Esophagus squamous epithelium (tissue), 5 donors: Measurements from ENCODE around the gene ADAM17. TPM values are rescaled to one million over a fixed set of nuclear protein-coding genes. Genes with fewer than 3 reads are reported as not detected.

Experiments
- DNase-seq: peaks from one replicate; lab custom pipeline; 2025; lab: John Stamatoyannopoulos, UW
- H3K27ac ChIP-seq, 4 donors: fragments of 200-600 bp; sonication (generic); one replicate each; pipeline ENCODE4 v1.5.1; 2016 to 2019; ENCODE audit warnings: mild to moderate bottlenecking in 1 of 4
- H3K27me3 ChIP-seq, 4 donors: fragments of 200-600 bp; sonication (generic); 1 replicate in 3 of 4; 2 replicates in 1 of 4; pipeline versions ENCODE4 v1.5.1 to v1.6.0; 2017 to 2021; ENCODE audit warnings: antibody characterized with exemption in 1 of 4
- H3K36me3 ChIP-seq, 3 donors: fragments of 200-600 bp; sonication (generic); one replicate each; pipeline ENCODE4 v1.5.1; 2016 to 2019
- H3K4me1 ChIP-seq, 3 donors: fragments of 200-600 bp; sonication (generic); one replicate each; pipeline ENCODE4 v1.5.1; 2017 to 2019
- H3K4me3 ChIP-seq, 4 donors: fragments of 200-600 bp; sonication (generic); 1 replicate in 3 of 4; 2 replicates in 1 of 4; pipeline ENCODE4 v1.5.1; 2016 to 2019; ENCODE audit warnings: mild to moderate bottlenecking in 2 of 4, moderate library complexity in 1 of 4
- H3K9me3 ChIP-seq, 3 donors: fragments of 200-600 bp; sonication (generic); one replicate each; pipeline ENCODE4 v1.5.1; 2016 to 2019
- POLR2A ChIP-seq, 4 donors: fragments of 450-650 bp; IDR thresholded peaks; one replicate each; pipeline ENCODE4 v1.6.1; 2017; ENCODE audit warnings: antibody characterized with exemption in 4 of 4, mild to moderate bottlenecking in 4 of 4, moderate library complexity in 3 of 4
- WGBS, 2 donors: methylation state at CpG; one replicate each; pipeline ENCODE4 v1.1.5; 2018; 5-methylcytosine and 5-hydroxymethylcytosine counted together
- intact Hi-C: fragments of 100-400 bp; cut with DNase I; formaldehyde crosslinking; loops from one replicate; pipeline ENCODE4 v1.15.0; 2022
- total RNA-seq, 4 donors: library from RNA; depleted of rRNA; stranded (reverse); fragments of >200 nt; gene quantifications; one replicate each; pipeline ENCODE4 v1.1.0, GENCODE V29; 2016
- TF ChIP-seq, protein P1 (sequence below), 6 experiments: fragments of 450-650 bp in 4 of 6; fragments of 200-600 bp in 2 of 6; sonication (generic) in 2 of 6; IDR thresholded peaks; one replicate each; pipeline ENCODE4 v1.5.1; 2016 to 2019; ENCODE audit warnings: antibody characterized with exemption in 6 of 6, mild to moderate bottlenecking in 4 of 6, moderate library complexity in 4 of 6
- donor health status: DM: yes; HTN: yes; CAD: no.

The ADAM17 gene
- total RNA-seq, 4 donors from 2014 or later, result 21.5 to 38.9 (median 29.2) TPM

DNA sequence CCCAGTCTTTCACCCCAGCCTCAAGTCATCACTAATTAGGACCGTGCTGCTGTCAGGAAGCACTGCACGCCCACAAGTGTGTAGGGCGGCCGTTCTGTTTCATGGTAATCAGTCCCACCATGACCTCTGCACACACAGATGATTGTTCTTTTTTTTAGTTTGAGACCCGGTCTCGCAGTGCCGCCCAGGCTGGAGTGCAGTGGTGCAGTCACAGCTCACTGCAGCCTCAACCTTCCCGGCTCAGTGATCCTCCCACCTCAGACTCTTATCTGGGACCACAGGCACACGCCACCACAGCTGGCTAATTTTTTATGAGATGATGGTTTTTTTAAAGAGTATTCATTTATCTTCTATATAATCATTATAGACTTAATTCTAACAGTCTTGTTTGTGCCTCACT is 83.1 kb downstream of the ADAM17 start:
- Histone ChIP-seq H3K4me1 (peaks cover 8 to 43% (median 12%) of the 10 kb centered on the region in 3 donors), H3K9me3 (no peaks in the 10 kb centered on the region), H3K27ac (no peak overlapping the region), H3K27me3 (no peaks in the 10 kb centered on the region), H3K36me3 (peaks cover 0 to 61% (median 0%) of the 10 kb centered on the region in 3 donors), H3K4me3 (no peak overlapping the region)
- TF ChIP-seq, protein P1, sequence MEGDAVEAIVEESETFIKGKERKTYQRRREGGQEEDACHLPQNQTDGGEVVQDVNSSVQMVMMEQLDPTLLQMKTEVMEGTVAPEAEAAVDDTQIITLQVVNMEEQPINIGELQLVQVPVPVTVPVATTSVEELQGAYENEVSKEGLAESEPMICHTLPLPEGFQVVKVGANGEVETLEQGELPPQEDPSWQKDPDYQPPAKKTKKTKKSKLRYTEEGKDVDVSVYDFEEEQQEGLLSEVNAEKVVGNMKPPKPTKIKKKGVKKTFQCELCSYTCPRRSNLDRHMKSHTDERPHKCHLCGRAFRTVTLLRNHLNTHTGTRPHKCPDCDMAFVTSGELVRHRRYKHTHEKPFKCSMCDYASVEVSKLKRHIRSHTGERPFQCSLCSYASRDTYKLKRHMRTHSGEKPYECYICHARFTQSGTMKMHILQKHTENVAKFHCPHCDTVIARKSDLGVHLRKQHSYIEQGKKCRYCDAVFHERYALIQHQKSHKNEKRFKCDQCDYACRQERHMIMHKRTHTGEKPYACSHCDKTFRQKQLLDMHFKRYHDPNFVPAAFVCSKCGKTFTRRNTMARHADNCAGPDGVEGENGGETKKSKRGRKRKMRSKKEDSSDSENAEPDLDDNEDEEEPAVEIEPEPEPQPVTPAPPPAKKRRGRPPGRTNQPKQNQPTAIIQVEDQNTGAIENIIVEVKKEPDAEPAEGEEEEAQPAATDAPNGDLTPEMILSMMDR (IDR thresholded peaks at IDR 0.05), result no peak
- TF ChIP-seq POLR2A (IDR thresholded peaks at IDR 0.05), result no peak
- 82 to 95% methylated on average over 9 of the region's 9 CpGs for WGBS, 2 donors
- DNase-seq, result no peak
- intact Hi-C loops, result no loop called here

DNA sequence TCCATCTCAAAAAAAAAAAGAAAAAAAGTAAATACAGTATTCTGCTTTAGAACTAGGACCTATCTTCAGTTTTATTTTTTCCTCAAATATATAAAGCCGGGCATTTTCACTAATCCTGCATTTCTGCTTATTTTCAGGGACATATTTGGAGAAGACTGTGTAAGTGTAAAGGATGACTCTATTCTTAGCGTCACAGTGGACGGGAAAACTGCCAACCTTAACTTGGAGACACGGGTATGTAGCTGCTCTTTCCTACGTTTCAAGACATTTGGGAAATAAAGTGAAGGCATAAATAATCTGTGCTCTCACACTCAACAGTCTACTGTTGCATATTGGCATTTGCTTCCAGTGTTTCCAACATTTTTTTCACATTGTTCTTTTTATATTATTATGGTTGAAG is 84.4 kb downstream of the ADAM17 start:
- H3K9me3 ChIP-seq, result no peaks in the 10 kb centered on the region
- no peak overlapping the region for H3K4me3 ChIP-seq
- H3K36me3 ChIP-seq, result peaks cover 0 to 56% (median 0%) of the 10 kb centered on the region in 3 donors
- peaks cover 8 to 31% (median 8%) of the 10 kb centered on the region in 3 donors for H3K4me1 ChIP-seq
- intact Hi-C loops, result no loop called here
- peak overlapping the region in 1 of 4 donors; percentile 17 for H3K27ac ChIP-seq
- H3K27me3 ChIP-seq, result no peaks in the 10 kb centered on the region
- TF ChIP-seq POLR2A (IDR thresholded peaks at IDR 0.05), result no peak
- no peak for DNase-seq
- WGBS, 2 donors, result 89 to 91% methylated on average over 5 of the region's 5 CpGs

DNA sequence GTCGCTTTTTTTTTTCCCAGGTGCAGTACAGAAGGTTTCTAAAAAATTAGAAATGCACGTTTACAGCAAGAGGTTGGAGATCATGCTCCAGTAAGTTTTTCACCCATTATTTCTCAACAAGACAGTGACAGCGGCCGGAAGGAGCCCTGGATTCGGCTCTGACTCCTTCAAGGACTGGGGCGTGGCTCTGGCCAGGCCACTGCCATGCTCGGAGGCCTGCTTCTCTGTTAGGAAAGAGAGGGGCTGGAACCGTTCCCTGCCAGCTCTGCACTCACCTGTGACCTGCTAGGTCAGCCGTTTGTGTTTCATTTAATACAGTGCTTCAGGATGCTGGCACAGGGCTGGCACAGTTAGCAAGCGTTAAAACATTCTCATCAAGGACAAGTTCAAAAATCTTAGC is 87.9 kb downstream of the ADAM17 start:
- intact Hi-C loops, result no loop called here
- Histone ChIP-seq H3K9me3 (no peaks in the 10 kb centered on the region), H3K36me3 (peaks cover 0 to 84% (median 0%) of the 10 kb centered on the region in 3 donors), H3K4me3 (no peak overlapping the region), H3K27me3 (no peaks in the 10 kb centered on the region), H3K27ac (no peak overlapping the region), H3K4me1 (peaks cover 0 to 8% (median 0%) of the 10 kb centered on the region in 3 donors)
- DNase-seq, result no peak
- TF ChIP-seq POLR2A (IDR thresholded peaks at IDR 0.05), result no peak
- TF ChIP-seq, protein P1 (IDR thresholded peaks at IDR 0.05), result no peak
- WGBS, 2 donors, result 67 to 70% methylated on average over 8 to 10 of the region's 10 CpGs

DNA sequence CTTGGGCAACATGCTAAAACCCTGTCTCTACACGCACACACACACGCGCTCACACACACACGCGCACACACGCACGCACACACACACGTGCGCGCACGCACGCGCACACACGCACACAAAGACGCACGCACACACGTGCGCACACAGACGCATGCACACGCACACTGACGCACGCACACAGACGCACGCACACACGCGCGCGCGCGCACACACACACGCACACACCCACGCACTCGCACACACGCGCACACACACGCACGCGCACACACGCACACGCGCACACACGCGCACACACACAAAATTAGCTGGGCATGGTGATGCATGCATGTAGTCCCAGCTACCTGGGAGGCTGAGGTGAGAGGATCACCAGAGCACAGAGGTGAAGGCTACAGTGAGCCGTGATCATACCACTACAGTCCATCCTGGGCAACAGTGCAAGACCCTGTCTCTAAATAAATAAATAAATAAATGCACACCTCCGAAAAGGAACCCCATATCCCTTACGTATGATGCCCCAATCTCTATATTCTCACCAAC is 89.4 kb downstream of the ADAM17 start:
- DNase-seq, result no peak
- no peaks in the 10 kb centered on the region for H3K9me3 ChIP-seq
- WGBS, 2 donors, result 92 to 96% methylated on average over 22 to 26 of the region's 46 CpGs
- H3K4me3 ChIP-seq, result no peak overlapping the region
- H3K27ac ChIP-seq, result no peak overlapping the region
- H3K36me3 ChIP-seq, result peaks cover 0 to 84% (median 0%) of the 10 kb centered on the region in 3 donors
- TF ChIP-seq, protein P1 (IDR thresholded peaks at IDR 0.05), result no peak
- TF ChIP-seq POLR2A (IDR thresholded peaks at IDR 0.05), result no peak
- no peaks in the 10 kb centered on the region for H3K27me3 ChIP-seq
- intact Hi-C loops, result no loop called here
- peaks cover 0 to 8% (median 0%) of the 10 kb centered on the region in 3 donors for H3K4me1 ChIP-seq

DNA sequence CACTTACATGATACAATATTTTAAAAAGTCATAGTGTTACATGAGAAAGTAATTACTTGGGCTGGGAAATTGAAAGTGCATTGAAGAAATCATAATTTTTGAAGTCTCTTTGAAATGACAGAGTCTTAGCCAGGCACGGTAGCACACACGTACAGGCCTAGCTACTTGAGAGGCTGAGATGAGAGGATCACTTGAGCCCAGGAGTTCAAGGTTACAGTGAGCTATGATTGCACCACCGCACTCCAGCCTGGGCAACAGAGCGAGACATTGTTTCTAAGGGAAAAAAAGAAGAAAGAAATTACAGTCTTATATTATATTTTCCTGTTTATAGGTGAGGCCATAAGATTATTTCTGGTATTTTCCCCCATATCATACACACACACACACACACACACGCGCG is 90.5 kb downstream of the ADAM17 start:
- Histone ChIP-seq H3K9me3 (no peaks in the 10 kb centered on the region), H3K36me3 (peaks cover 0 to 86% (median 0%) of the 10 kb centered on the region in 3 donors), H3K27me3 (no peaks in the 10 kb centered on the region), H3K4me3 (no peak overlapping the region), H3K27ac (no peak overlapping the region), H3K4me1 (peaks cover 0 to 8% (median 0%) of the 10 kb centered on the region in 3 donors)
- intact Hi-C loops, result no loop called here
- 68 to 81% methylated on average over 7 of the region's 7 CpGs for WGBS, 2 donors
- no peak for TF ChIP-seq POLR2A (IDR thresholded peaks at IDR 0.05)
- TF ChIP-seq, protein P1 (IDR thresholded peaks at IDR 0.05), result no peak
- no peak for DNase-seq
